Measurements from ENCODE around the gene GPX4.
A peak's percentile ranks its signal among the peaks of the same experiment; 100 is the strongest.

The GPX4 gene, protein sequence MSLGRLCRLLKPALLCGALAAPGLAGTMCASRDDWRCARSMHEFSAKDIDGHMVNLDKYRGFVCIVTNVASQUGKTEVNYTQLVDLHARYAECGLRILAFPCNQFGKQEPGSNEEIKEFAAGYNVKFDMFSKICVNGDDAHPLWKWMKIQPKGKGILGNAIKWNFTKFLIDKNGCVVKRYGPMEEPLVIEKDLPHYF

DNA sequence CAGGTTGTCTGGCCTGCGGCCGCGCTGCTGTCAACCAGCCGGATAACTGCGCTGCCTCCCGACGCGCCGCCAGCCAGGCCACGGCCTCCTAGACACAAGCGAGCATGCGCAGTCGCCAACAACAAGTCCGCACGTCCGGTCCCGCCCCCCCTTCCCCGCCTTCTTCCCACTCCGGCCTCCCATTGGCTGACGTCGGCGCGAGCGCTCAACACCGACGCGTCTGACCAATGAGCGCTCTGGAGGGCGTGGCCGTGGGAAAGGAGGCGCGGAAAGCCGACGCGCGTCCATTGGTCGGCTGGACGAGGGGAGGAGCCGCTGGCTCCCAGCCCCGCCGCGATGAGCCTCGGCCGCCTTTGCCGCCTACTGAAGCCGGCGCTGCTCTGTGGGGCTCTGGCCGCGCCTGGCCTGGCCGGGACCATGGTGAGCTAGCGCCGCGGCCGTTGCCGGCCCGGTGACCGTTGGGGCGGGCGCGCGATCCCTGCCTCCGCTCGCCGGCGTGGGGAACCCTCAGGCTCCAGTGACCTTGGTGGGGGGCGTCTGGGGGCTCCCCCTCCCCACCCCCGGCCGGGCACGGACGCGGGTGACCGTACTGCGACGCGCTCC is at the start of gene GPX4:
GPX4 (plus strand) TSS at position 287 of the 603 bp plus-strand sequence; CDS start at position 337, 50 bp downstream.
- peak within 1 kb of the TSS; percentile 67 to 100 (median 98) for H3K27ac ChIP-seq

DNA sequence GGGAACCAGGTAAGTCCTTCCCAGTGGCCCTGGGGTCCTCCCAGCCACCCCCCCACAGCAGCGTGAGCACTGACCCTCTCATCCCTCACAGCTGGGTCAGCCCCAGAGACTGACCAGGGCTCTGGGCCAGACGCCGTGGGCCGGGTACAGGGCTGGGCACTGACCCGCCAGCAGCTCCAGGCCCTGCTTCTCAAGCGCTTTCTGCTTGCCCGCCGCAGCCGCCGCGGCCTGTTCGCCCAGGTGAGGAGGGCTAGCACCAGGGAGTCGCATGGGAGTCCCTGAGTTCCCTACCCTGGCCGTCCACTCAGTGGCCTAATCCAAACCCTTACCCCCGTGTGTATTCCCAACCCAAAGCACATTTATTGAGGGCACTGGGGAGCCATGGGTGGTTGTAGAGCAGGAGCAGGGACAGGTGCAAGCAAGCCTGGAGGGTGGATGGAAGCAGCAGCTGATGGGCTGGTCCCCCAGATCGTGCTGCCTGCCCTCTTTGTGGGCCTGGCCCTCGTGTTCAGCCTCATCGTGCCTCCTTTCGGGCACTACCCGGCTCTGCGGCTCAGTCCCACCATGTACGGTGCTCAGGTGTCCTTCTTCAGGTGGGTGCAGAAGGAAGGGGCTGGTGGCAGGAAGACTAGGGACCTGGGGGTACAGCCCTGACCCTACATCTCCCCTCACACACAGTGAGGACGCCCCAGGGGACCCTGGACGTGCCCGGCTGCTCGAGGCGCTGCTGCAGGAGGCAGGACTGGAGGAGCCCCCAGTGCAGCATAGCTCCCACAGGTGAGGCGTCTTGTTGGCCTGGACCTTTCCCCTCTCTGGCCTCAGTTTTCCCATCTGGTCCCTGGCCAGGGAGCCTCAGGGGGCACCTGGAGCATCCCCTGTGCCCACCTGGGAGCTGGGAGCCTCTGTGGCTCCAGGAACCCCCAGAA is 49.4 kb upstream of the GPX4 start:
- H3K27ac ChIP-seq: no peak overlapping the region
- H3K4me3 ChIP-seq: no peak overlapping the region

More for the DNA sequence above, at the start of gene GPX4:
- H3K4me3 ChIP-seq: peak within 1 kb of the TSS; percentile 70 to 94 (median 85)

DNA sequence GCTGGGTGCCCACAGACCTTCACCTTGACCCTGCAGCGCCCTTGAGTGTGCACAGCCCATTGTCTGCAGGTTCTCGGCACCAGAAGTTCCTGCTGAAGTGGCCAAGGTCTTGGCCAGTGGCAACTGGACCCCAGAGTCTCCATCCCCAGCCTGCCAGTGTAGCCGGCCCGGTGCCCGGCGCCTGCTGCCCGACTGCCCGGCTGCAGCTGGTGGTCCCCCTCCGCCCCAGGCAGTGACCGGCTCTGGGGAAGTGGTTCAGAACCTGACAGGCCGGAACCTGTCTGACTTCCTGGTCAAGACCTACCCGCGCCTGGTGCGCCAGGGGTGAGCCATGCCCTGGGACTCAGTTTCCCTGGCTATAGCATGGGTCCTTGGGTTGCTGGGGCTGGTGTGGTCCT is 48.8 kb upstream of the GPX4 start:
- Histone ChIP-seq H3K4me3 (no peak overlapping the region), H3K27ac (no peak overlapping the region)

DNA sequence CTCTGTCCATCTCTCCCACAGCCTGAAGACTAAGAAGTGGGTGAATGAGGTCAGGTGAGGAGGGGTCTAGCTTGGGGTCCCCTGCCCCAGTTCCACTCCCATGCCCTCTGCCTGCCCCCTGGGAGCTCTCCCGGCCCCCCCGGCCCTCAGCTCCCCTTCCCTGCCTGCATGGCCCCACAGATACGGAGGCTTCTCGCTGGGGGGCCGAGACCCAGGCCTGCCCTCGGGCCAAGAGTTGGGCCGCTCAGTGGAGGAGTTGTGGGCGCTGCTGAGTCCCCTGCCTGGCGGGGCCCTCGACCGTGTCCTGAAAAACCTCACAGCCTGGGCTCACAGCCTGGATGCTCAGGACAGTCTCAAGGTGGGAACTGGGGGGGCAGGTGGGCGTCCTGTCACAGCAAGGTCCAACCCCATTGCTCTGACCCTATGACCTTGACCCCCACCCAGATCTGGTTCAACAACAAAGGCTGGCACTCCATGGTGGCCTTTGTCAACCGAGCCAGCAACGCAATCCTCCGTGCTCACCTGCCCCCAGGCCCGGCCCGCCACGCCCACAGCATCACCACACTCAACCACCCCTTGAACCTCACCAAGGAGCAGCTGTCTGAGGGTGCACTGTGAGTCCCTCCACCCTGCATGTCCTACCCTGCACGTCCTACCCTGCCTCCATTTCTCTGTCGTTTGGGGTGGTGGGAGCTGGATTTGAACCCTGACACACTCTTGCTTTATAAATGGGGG is 47.7 kb upstream of the GPX4 start:
- Histone ChIP-seq H3K27ac (no peak overlapping the region), H3K4me3 (no peak overlapping the region)

DNA sequence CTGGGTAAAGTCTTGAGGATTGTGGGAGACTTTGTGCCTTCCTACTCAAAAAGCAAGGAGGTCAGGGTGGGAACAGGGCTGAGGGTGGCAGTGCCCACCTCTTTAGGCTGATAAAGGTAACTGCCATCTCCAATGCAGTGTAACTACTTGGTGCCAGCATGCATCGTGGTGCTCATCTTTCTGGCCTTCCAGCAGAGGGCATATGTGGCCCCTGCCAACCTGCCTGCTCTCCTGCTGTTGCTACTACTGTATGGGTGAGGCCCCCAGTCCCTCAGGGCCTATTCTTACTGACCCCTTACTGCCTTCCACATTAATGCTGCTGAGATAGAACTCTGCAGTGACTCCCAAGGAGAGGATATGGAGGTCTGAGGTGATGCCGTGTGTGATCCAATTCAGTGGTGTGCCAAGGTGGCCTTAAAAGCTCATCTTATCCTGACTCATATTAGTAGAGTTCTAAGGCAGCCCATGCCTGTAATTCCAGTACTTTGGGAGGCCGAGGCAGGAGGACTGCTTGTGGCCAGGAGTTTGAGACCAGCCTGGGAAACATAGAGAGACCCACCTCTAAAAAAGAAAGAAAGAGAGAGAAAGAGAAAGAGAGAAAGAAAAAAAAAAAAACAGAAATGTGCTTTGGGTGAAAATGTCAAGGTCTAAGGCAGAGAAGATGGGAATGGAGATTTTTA is 46.5 kb upstream of the GPX4 start:
- Histone ChIP-seq H3K4me3 (no peak overlapping the region), H3K27ac (peak overlapping the region in 1 of 21 experiments; percentile 29)

DNA sequence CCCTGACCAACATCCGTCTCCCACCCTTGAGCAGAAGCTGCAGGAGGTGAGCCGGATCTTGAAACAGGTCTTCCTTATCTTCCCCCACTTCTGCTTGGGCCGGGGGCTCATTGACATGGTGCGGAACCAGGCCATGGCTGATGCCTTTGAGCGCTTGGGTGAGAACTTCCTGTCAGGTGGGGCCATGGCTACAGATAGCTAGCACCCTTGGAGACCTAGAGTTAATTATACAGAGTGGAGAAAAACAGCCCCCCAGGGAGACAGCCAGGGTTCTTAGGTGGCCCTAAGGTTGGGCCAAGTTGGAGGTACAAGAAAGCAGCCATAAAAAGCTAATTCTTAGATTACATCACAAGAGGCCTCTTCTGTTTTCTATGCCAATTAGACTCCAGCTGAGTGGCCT is 45.7 kb upstream of the GPX4 start:
- Histone ChIP-seq H3K27ac (no peak overlapping the region), H3K4me3 (no peak overlapping the region)

DNA sequence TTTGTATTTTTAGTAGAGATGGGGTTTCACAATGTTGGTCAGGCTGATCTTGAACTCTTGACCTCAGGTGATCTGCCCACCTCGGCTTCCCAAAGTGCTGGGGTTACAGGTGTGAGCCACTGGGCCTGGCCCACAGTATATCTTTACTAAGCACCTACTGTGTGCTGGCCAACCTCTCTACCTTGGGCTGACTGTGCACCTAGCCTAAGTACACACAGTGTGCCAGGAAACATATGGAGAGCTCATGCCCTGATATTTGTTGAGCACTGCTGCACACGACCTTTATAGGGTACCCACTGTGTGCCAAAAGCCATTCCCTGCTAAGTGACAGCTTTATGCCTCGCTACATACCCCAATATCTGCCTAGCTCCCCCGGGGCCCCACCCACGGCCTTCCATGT is 43.1 kb upstream of the GPX4 start:
- no peak overlapping the region for H3K4me3 ChIP-seq

DNA sequence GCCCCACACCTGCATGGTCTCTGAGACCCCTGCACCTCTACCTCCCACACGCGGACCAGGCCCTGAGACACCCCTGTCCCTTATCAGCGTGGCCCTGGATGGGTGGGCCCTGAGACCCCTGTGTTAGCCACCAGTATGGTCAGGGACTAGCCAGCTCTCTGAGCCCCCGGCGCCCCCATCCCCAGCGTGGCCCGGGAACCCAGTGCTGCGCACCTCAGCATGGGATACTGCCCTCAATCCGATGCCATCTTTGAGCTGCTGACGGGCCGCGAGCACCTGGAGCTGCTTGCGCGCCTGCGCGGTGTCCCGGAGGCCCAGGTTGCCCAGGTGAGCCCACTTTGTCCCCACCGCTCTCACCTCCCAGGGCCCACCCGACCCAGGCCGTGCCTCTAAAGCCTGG is 41.8 kb upstream of the GPX4 start:
- H3K27ac ChIP-seq: no peak overlapping the region
- no peak overlapping the region for H3K4me3 ChIP-seq

More for the DNA sequence above, 43.1 kb upstream of the GPX4 start:
- no peak overlapping the region for H3K27ac ChIP-seq

DNA sequence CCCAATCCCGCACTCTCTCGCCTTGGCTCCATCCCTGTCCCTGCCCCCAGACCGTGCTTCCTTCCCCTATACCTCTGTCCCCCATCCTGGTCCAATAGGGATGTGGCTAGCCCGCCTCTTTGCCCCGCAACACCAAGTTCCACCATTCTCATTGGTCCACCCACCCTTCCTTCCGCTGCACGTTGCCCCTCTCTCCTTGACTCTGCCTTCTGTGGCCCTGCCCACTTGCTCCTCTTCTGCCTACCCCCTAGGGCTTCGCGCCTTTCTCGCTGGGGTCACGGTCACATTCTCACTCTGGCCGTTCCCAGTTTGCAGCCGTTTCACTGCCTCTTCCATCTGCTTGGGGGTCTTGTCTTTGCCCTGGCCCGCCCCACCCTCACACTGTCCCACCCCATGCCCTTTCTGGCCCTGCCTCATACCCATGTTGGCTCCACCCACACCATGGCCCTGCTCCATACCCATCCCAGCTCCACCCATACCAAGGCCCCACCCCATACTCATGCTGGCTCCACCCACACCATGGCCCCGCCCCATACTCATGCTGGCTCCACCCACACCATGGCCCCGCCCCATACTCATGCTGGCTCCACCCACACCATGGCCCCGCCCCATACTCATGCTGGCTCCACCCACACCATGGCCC is 41.3 kb upstream of the GPX4 start:
- H3K27ac ChIP-seq: no peak overlapping the region
- H3K4me3 ChIP-seq: no peak overlapping the region

DNA sequence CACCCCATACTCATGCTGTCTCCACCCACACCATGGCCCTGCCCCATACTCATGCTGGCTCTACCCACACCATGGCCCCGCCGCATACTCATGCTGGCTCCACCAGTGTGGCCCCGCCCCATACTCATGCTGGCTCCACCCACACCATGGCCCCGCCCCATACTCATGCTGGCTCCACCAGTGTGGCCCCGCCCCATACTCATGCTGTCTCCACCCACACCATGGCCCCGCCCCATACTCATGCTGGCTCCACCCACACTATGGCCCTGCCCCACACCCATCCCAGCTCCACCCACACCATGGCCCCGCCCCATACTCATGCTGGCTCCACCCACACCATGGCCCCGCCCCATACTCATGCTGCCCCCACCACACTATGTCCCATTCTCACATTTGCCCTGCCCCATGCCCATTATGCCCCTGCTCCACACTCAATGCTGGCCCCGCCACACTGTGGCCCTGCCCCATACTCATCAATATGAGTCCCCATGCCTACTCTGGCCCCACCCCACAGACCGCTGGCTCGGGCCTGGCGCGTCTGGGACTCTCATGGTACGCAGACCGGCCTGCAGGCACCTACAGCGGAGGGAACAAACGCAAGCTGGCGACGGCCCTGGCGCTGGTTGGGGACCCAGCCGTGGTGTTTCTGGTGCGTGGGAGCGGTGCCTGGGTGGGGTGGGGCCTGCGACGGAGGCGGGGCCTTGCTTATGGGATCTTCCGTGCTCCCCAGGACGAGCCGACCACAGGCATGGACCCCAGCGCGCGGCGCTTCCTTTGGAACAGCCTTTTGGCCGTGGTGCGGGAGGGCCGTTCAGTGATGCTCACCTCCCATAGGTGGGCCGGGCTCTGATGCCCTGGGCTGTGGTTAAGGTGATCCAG is 40.5 kb upstream of the GPX4 start:
- Histone ChIP-seq H3K4me3 (no peak overlapping the region), H3K27ac (no peak overlapping the region)

DNA sequence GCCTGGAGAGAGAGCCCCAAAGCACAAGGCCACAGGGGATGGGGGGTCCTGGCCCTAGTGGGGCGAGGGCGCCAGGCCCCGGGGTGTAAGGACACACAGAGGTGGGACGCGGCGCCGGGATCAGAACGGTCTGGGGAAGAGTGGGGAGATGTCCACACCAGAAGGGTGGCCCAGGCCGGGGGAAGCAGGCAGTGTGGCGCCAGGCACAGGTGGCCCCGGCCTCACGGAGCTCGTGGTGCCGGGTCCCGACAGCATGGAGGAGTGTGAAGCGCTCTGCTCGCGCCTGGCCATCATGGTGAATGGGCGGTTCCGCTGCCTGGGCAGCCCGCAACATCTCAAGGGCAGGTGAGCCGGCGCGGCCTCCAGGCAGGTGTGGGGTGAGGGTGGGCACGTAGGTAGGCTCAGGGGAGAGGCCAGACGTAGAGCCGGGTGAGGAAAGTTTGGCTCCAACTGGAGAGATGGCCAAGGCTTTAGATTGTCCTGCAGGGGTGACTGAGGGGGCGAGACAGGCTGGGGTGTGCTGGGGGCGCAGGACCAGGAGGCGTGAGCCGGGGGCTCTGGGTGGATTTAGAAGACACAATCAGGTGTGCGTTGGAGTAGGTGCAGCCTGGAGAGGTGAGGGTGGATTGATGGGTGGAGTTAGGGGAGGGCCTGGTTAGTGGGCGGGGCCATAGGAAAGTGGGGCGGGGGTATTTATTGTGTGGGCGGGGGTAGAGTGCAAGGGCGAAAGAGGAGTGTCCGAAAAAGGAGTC is 39.7 kb upstream of the GPX4 start:
- Histone ChIP-seq H3K27ac (no peak overlapping the region), H3K4me3 (no peak overlapping the region)

DNA sequence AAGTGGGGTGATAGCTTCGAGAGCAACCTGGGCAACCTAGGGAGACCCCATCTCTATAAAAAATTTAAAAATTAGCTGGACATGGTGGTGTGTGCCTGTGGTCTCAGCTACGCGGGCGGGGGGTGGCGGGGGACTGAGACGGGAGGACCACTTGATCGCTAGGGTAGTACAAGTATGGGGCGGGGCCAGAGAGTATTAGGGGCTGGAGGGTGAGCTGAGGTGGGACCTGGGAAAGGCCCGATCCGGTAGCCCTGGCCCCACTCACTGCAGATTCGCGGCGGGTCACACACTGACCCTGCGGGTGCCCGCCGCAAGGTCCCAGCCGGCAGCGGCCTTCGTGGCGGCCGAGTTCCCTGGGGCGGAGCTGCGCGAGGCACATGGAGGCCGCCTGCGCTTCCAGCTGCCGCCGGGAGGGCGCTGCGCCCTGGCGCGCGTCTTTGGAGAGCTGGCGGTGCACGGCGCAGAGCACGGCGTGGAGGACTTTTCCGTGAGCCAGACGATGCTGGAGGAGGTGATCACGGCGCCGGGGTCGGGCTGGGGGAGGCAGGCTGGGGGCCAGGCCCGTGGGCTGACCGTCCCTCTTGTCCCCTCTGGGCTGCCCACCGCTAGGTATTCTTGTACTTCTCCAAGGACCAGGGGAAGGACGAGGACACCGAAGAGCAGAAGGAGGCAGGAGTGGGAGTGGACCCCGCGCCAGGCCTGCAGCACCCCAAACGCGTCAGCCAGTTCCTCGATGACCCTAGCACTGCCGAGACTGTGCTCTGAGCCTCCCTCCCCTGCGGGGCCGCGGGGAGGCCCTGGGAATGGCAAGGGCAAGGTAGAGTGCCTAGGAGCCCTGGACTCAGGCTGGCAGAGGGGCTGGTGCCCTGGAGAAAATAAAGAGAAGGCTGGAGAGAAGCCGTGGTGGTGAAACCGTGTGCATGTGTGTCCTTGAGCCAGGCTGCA is 38.9 kb upstream of the GPX4 start:
- peak overlapping the region in 5 of 21 experiments; percentile 8 to 37 (median 27) for H3K27ac ChIP-seq

DNA sequence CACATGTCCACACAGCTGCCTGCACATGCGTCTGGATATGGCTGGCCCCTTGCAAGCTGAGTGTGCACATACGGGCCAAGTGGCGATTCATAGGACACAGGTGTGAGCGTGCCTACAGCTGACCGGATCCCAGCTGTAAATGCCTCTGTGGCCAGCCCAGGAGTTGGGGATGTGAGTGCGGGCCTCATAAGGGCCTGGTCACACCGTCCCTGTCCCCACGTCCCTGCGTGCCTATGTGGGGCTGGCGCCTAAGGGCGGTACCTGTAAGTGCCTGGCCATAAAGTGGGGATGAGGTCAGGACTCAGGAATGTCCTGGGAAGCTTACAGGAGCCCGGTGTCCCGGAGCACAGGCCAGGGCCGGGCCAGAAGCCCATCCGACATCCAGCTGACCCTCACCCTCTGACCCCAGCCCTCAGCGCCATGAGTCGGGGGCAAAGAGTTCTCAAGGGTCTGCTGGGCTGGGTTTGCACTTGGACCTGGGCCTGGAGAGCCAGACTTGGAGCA is 38.1 kb upstream of the GPX4 start:
- Histone ChIP-seq H3K4me3 (no peak overlapping the region), H3K27ac (peak overlapping the region in 1 of 21 experiments; percentile 27)

More for the DNA sequence above, 38.9 kb upstream of the GPX4 start:
- no peak overlapping the region for H3K4me3 ChIP-seq

DNA sequence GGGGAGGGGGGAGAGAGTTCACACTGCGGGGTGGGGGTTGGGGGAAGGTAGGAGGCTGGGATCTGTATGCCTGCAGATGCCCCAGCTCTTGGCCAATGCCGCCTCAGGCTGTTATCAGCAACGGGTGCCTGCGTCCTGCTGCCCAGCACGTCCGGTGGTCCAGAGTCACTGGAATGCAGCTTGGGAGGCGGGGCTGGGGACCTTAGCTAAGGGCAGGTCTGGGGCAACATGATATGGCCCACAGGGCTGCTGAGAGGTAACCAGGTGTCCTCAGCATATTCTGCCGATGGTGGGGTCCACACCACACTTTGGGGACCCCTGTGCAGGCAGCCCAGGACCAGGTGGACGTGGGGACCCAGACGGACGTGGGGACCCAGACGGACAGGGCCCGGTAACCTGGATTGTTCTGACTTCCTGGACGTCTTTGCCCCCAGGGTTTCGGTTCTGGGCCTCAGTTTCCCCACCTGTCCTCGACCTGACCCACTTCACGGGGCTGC is 37.5 kb upstream of the GPX4 start:
- peak overlapping the region in 14 of 21 experiments; percentile 65 to 100 (median 88) for H3K27ac ChIP-seq
- H3K4me3 ChIP-seq: peak overlapping the region in 6 of 7 experiments; percentile 39 to 62 (median 53)

DNA sequence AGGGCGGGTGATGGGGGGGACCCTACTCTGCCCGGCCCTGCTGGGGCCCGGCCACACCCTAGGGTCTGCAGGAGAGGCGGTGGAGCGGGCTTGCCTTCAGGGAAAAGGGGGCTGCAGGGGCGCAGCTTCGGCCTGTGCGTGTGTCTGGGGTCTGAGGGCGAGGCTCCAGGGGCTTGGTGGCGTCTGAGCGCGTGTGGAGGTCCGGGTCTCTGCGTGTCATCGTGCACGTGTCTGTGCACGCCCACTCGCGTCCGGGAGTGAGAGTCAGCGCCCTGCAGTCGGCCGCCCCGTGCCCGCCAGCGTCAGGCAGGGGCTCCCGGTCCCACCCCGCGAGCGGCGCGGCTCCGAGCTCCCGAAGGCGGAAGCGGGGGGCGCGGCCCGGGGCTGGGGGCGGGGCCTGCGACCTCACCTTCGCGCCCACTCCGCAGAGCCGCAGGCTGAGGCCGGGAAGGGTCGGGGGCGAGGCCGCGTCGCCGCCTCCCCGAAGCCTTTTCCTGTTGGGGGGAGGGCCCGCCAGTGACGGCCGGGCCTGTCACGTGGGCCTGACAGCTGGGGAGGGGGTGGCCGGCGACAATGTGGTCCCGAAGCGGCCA is 37.0 kb upstream of the GPX4 start, which contains the start of gene ARHGAP45:
ARHGAP45 (plus strand) TSS at position 420 of the 593 bp plus-strand sequence. CDS start 239 bp downstream, outside the sequence.
- Histone ChIP-seq H3K27ac (peak within 1 kb of the TSS; percentile 14 to 100 (median 83)), H3K4me3 (peak within 1 kb of the TSS; percentile 39 to 62 (median 53))

Measured in skin epidermis (tissue), 12 donors.